ENCODE measurements around the gene VGLL4.

GRCh38 chr3:11536936-11537612 is 106.6 kb downstream of the VGLL4 start:
- TF ChIP-seq SP1 (IDR thresholded peaks at IDR 0.05) (no peak), BHLHE40 (IDR thresholded peaks at IDR 0.05; ENCODE audit: borderline replicate concordance) (no peak), FOXK2 (IDR thresholded peaks at IDR 0.05) (no peak), TARDBP (IDR thresholded peaks at IDR 0.05) (no peak), LEF1 (IDR thresholded peaks at IDR 0.05; ENCODE audit: borderline replicate concordance) (no peak), FOXA1 (IDR thresholded peaks at IDR 0.05) (no peak), FOXM1 (IDR thresholded peaks at IDR 0.05; ENCODE audit: borderline replicate concordance) (no peak), PKNOX1 (IDR thresholded peaks at IDR 0.05) (no peak), ZNF384 (IDR thresholded peaks at IDR 0.05) (no peak), ARNT (IDR thresholded peaks at IDR 0.05) (no peak)
